ENCODE measurements around the gene ZNFX1. TPM values are rescaled to one million over a fixed set of nuclear protein-coding genes. Genes with fewer than 3 reads are reported as not detected.

ZNFX1 gene
- total RNA-seq, 1 donor from 2014 or later, result 27.5 TPM

- Histone ChIP-seq H3K4me1 (peaks cover 66% of the 10 kb centered on the region), H3K36me3 (peaks cover 0 to 57% of the 10 kb centered on the region in 2 donors)
Observed at GRCh38 chr20:49268600-49269365, 9.1 kb downstream of the ZNFX1 start.

GRCh38 chr20:49267327-49267726 lies 10.5 kb downstream of the ZNFX1 start:
- intact Hi-C loops (cut with DNase I), result no loop called here
- H3K4me3 ChIP-seq, result no peak overlapping the region

More at GRCh38 chr20:49268600-49269365, 9.1 kb downstream of the ZNFX1 start:
- no peak for DNase-seq (ENCODE audit: extremely low spot score in 2 of 2)
- intact Hi-C loops (cut with DNase I), result no loop called here
- no peak for TF ChIP-seq POLR2AphosphoS5 (IDR thresholded peaks at IDR 0.05; ENCODE audit: insufficient read depth in 1 of 2, low read depth in 1 of 2)
- no peak for TF ChIP-seq POLR2A (IDR thresholded peaks at IDR 0.05)
- TF ChIP-seq, protein P1, sequence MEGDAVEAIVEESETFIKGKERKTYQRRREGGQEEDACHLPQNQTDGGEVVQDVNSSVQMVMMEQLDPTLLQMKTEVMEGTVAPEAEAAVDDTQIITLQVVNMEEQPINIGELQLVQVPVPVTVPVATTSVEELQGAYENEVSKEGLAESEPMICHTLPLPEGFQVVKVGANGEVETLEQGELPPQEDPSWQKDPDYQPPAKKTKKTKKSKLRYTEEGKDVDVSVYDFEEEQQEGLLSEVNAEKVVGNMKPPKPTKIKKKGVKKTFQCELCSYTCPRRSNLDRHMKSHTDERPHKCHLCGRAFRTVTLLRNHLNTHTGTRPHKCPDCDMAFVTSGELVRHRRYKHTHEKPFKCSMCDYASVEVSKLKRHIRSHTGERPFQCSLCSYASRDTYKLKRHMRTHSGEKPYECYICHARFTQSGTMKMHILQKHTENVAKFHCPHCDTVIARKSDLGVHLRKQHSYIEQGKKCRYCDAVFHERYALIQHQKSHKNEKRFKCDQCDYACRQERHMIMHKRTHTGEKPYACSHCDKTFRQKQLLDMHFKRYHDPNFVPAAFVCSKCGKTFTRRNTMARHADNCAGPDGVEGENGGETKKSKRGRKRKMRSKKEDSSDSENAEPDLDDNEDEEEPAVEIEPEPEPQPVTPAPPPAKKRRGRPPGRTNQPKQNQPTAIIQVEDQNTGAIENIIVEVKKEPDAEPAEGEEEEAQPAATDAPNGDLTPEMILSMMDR (IDR thresholded peaks at IDR 0.05), result no peak
- H3K27ac ChIP-seq, result no peak overlapping the region
- no peak overlapping the region for H3K4me3 ChIP-seq
- no peaks in the 10 kb centered on the region for H3K27me3 ChIP-seq
- no peaks in the 10 kb centered on the region for H3K9me3 ChIP-seq

GRCh38 chr20:49262444-49262843 lies 15.4 kb downstream of the ZNFX1 start:
- intact Hi-C loops (cut with DNase I), result no loop called here
- Histone ChIP-seq H3K4me3 (no peak overlapping the region), H3K27ac (no peak overlapping the region), H3K9me3 (no peaks in the 10 kb centered on the region), H3K27me3 (no peaks in the 10 kb centered on the region), H3K4me1 (peaks cover 17% of the 10 kb centered on the region), H3K36me3 (peaks cover 0 to 81% of the 10 kb centered on the region in 2 donors)
- no peak for TF ChIP-seq POLR2AphosphoS5 (IDR thresholded peaks at IDR 0.05; ENCODE audit: insufficient read depth in 1 of 2, low read depth in 1 of 2)
- TF ChIP-seq, protein P1 (IDR thresholded peaks at IDR 0.05), result no peak
- no peak for TF ChIP-seq POLR2A (IDR thresholded peaks at IDR 0.05)
- no peak for DNase-seq (ENCODE audit: extremely low spot score in 2 of 2)

More at GRCh38 chr20:49267327-49267726, 10.5 kb downstream of the ZNFX1 start:
- no peak for DNase-seq (ENCODE audit: extremely low spot score in 2 of 2)
- no peak overlapping the region for H3K27ac ChIP-seq
- H3K27me3 ChIP-seq, result no peaks in the 10 kb centered on the region
- peaks cover 0 to 63% of the 10 kb centered on the region in 2 donors for H3K36me3 ChIP-seq
- TF ChIP-seq POLR2A (IDR thresholded peaks at IDR 0.05) (no peak), POLR2AphosphoS5 (IDR thresholded peaks at IDR 0.05; ENCODE audit: insufficient read depth in 1 of 2, low read depth in 1 of 2) (no peak)
- TF ChIP-seq, protein P1 (IDR thresholded peaks at IDR 0.05), result no peak
- H3K4me1 ChIP-seq, result peaks cover 56% of the 10 kb centered on the region
- H3K9me3 ChIP-seq, result no peaks in the 10 kb centered on the region

GRCh38 chr20:49261173-49261572 lies 16.7 kb downstream of the ZNFX1 start:
- Histone ChIP-seq H3K9me3 (no peaks in the 10 kb centered on the region), H3K27ac (no peak overlapping the region), H3K4me1 (peaks cover 4% of the 10 kb centered on the region), H3K27me3 (no peaks in the 10 kb centered on the region), H3K4me3 (no peak overlapping the region), H3K36me3 (peaks cover 0 to 93% of the 10 kb centered on the region in 2 donors)
- no peak for DNase-seq (ENCODE audit: extremely low spot score in 2 of 2)
- TF ChIP-seq, protein P1 (IDR thresholded peaks at IDR 0.05), result no peak
- no peak for TF ChIP-seq POLR2A (IDR thresholded peaks at IDR 0.05)
- no peak for TF ChIP-seq POLR2AphosphoS5 (IDR thresholded peaks at IDR 0.05; ENCODE audit: insufficient read depth in 1 of 2, low read depth in 1 of 2)
- intact Hi-C loops (cut with DNase I), result no loop called here

GRCh38 chr20:49260218-49260617 lies 17.6 kb downstream of the ZNFX1 start:
- TF ChIP-seq POLR2AphosphoS5 (IDR thresholded peaks at IDR 0.05; ENCODE audit: insufficient read depth in 1 of 2, low read depth in 1 of 2) (no peak), POLR2A (IDR thresholded peaks at IDR 0.05) (no peak)
- TF ChIP-seq, protein P1 (IDR thresholded peaks at IDR 0.05), result no peak
- intact Hi-C loops (cut with DNase I), result no loop called here
- Histone ChIP-seq H3K4me3 (no peak overlapping the region), H3K27me3 (no peaks in the 10 kb centered on the region), H3K27ac (no peak overlapping the region), H3K36me3 (peaks cover 0 to 97% of the 10 kb centered on the region in 2 donors), H3K9me3 (no peaks in the 10 kb centered on the region), H3K4me1 (no peaks in the 10 kb centered on the region)
- no peak for DNase-seq (ENCODE audit: extremely low spot score in 2 of 2)

Measured in vagina (tissue), 2 donors.